Ecto neural progenitor cell (in vitro differentiated cells): ENCODE measurements around the gene SARDH.
"Not testable (repeated sequence)": the region's sequence is repeated elsewhere in the genome, so short reads cannot be mapped to it uniquely, and the experiment has no call there.

Source experiments
- DNase-seq: peaks from one replicate; pipeline ENCODE4 v3.0.0-alpha.2; 2018; ENCODE audit warnings: low spot score

Gene SARDH

DNA sequence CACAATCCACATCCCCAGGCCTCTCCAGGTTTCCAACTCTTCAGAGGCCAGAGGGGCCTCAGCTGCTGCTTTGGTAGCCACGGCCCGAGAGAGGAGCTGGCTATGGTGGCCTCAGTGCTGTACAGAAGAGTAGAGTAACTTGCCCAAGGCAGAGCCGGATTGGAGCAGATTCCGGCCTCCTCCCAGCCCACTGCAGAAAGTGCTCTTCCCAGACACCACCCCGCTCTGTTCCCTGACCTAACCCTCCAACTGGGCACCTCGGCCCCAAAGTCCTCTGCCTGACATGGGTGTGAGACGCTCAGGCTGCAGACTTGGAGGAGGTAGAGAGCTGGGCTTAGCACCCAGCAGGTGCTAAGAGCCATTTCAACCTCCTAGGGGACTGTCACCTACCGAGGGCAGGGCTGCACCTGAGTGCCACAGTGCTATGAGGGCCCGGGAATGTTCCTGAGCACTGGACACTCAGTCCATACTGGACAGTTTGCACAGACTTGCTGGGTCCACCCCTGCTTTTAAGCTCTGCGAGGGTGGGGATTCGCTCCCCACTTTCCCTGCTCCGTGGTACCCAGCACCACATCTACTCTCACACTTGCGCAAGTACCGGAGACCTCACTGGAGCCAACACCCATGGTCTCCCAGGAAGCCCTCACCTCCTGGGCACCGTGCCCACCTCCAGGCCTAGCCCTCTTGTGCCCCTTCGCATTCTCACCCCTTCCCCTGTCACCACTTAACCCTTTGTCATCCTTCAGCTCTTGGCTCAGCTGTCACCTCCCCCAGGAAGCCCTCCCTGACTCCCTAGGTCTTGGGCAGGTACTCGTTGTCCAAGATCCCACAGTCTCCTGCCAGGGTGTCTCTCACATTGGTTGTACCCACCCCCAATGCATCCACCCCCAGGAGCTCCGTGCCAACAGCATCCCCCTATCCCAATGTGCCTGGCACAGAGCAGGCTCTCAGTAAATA, 52.2 kb downstream of the SARDH start:
- no peak for DNase-seq

- no peak for DNase-seq
Measured at GRCh38 chr9:133684936-133685361, 53.2 kb downstream of the SARDH start.

GRCh38 chr9:133684121-133684935, 53.8 kb downstream of the SARDH start:
- DNase-seq, result no peak

DNA sequence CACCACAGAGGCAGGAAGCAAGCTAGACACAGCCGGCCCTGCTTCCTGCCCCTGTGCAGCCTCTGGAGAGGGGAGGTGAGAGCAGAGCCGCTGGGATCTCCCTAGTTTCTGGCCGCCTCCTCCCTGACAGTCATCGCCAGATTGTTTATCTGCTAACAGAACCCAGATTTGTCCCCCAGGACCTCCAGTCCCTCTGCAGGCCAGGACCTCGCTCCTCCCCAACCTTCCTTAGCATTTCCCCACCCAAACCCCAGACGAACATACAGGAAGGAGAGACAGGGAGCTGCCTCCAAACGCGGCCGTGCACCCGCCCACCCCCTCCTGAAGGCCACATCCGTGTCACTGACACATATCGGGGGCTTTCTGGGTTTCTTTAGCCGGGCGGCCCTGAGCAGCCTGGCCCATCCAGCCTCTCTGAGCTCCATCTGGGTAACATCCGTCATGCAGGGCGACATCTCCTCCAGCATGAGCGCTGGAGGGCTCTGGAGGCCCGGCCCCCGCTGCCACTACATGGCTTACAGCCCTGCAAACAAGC, 54.5 kb downstream of the SARDH start:
- DNase-seq, result no peak

- no peak for DNase-seq
Measured at GRCh38 chr9:133682818-133683585, 55.1 kb downstream of the SARDH start.

DNA sequence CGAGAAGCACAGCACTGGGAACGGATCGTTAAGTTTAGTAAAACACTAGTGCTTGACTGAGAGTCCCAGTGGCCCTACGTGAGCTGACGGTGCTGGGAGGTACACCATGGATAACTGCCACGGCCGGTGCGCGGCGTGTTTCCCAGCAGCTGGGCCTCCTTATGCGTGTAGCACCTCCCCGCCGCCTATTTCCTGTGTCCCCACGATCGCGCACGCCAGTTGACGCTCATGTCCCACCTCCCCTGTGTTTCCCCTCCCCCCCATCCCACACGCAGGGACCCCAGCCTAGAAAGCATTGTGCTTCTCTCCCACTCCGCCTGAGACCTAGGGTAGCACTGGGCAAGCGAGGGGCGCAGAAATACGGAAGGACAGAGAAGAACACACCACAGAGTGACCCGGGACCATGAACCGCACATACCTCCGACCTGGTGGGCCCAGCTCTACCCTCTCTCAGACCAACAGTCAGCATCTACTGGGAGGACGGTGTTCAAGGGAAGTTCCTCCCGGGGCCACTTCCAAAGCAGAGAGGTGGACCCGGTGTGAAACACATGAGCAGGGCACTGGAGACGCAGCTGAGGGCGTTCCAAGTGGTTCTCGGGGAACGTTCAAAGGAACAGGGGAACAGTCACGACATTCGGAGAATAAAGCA, 56.4 kb downstream of the SARDH start:
- DNase-seq, result no peak

DNA sequence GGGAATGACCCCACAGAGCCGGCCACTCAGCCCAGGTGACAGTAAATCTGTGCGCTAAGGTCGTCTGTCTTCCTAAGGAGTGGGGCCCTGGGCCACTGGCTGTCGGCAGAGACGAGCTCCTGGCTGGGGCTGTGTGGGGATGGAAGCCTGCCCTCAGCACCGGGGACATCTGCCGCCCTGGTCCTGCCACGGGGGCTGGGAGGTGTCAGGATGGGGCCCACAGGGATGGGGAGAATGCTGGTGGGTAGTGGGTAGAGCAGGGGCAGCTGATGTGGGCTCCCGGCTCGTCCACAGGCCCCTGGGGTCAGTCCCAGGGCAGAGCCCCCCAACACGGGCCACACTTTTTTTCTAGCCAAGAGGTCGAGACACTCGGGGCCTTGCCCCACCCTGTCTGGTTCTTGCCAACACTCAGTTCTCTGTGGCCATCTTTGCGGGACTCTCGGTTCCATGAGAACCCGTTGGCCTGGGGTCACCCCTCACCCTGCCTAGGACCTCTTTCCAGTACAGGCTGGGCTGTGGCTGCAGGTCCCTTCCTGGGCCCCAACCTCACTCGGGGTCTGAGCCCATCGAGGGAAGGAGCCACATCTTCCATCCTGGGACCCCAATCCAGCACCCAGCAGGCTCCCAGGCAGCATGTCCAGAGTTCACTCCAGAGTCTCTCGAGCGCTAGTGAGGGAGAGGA, 57.0 kb downstream of the SARDH start:
- DNase-seq, result no peak

DNA sequence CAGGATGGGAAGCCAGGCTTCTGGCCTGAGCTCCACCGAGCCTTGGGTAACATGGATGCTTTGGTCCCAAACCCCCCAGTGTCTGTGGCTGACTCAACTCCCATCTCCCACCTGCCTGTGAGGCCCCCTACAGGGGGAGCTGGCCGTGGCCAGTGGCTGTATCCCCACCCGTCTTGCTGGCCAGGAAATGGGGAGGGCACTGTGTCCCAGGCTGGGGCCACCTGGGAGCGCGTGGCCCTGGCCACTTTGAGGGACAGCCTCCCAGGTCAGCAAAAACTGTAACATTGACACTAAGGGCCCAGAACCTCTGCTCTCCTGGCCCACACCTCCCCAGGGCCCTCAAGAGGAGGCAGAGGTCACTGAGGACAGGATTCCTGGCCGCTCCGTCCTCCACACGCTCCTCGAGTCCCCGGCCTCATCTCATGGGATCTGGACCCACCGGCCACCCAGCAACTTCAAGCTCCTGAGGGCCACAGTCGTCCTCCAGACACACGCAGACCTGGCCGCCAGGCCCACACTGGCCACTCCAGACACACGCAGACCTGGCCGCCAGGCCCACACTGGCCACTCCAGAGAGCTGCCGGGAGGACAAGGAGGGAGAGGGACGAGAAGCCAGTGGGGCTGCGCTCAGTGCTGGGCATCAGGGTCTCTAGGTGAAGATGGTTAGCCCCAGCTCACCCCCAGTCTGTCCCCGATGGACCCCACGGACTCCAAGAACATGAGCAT, 57.7 kb downstream of the SARDH start:
- no peak for DNase-seq

DNA sequence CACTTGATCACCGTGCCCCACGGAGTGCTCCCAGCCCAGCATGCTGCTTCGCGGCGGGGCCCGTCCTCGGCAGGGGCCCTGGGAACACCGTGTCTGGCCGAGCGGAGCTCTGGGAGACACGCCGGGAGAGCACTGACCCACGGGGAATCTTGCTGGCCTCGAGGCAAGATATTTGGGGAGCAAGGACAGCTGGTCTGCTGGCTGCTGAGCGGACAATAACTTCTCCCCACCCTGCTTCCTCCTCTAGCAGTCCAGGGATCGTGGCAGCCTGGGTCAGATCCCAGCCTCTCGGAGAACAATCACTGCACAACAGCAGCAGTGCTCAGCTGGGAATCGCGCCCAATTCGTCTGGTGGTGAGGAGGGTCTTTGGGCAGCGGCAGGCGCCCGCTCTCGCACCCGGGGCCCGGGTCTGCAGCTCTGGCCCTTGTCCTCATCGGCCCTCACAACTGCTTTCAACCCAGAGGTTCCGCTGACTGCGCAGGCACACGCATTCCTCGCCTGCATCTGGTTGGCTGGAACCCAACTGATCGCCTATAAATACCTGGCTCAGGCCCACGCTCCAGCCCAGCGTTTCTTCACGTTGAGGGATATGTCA, 58.6 kb downstream of the SARDH start:
- no peak for DNase-seq

DNA sequence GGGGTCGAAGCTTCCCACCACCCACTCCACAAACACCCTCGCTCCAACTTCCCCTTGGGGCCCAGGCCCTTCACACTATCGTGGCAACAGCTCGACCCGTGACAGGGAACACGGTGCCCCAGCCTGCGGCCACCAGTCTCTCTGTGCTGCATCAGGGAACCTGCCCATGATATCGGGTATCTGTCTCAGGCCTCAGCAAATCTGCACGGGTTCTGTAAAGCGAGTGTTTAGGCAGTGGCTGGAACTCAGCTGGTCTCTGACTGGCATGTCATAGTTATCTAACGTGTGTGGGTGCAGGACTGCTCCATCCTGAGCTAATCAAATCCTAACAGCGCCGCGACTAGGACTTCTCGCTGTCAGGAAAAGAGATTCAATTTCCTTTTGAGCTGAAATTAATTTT, 59.1 kb downstream of the SARDH start:
- no peak for DNase-seq

- DNase-seq, result no peak
Measured at GRCh38 chr9:133677126-133678010, 60.8 kb downstream of the SARDH start.

GRCh38 chr9:133676450-133676849, 61.7 kb downstream of the SARDH start:
- no peak for DNase-seq

DNA sequence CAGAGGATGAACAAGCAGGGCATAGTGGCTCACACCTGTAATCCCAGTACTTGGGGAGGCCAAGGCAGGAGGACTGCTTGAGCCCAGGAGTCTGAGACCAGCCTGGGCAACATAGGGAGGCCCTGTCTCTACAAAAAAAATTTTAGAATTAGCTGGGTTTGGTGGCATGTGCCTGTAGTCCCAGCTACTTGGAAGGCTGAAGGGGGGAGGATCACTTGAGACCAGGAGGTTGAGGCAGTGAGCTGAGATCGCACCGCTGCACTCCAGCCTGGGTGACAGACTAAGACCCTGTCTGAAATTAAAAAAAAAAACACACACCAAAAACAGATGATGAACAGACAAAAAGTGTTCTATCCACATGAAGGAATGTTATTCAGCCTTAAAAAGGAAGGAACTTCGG, 62.4 kb downstream of the SARDH start:
- DNase-seq, result not testable (repeated sequence)

- no peak for DNase-seq
Measured at GRCh38 chr9:133674091-133674490, 64.1 kb downstream of the SARDH start.

GRCh38 chr9:133673258-133673655, 64.9 kb downstream of the SARDH start:
- no peak for DNase-seq

- DNase-seq, result no peak
Measured at GRCh38 chr9:133672503-133673257, 65.5 kb downstream of the SARDH start.

DNA sequence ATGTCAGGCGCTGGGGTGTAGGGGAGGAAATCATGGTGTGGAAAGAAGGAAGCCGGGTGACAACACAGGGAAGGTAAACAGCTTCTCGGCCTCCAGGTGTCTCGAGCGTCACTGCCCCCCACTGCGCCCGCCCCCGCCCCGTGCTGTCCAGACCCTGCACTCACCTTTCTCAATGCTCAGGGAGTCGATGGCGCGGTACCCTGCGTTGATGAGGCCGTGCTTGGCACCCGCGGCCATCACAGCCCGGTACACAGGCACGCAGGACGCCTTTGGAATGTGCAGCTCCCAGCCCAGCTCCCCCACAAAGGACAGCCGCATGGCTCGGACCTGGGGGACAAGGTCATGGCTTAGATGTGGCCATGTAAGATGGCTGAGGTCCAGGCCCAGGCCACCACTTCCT, 66.8 kb downstream of the SARDH start:
- DNase-seq, result no peak

- no peak for DNase-seq
Measured at GRCh38 chr9:133670466-133670865, 67.7 kb downstream of the SARDH start.
